Pulmonary artery endothelial cell (primary cell): ENCODE data around the gene GET4. TPM values are rescaled to one million over a fixed set of nuclear protein-coding genes. Genes with fewer than 3 reads are reported as not detected.

ENCODE experiments used
- DNase-seq: peaks from one replicate; pipeline ENCODE4 v3.0.0-alpha.2; 2011; ENCODE audit warnings: low read depth, low spot score
- total RNA-seq: library from RNA; depleted of rRNA; stranded (reverse); fragments of >200 nt; gene quantifications from 2 replicates; pipeline ENCODE4 v1.2.3, GENCODE V29; 2014

The GET4 gene
- total RNA-seq, 1 donor from 2014 or later, result 44.2 TPM

GRCh38 chr7:885893-886625 is 9.7 kb downstream of the GET4 start:
- no peak for DNase-seq

DNA sequence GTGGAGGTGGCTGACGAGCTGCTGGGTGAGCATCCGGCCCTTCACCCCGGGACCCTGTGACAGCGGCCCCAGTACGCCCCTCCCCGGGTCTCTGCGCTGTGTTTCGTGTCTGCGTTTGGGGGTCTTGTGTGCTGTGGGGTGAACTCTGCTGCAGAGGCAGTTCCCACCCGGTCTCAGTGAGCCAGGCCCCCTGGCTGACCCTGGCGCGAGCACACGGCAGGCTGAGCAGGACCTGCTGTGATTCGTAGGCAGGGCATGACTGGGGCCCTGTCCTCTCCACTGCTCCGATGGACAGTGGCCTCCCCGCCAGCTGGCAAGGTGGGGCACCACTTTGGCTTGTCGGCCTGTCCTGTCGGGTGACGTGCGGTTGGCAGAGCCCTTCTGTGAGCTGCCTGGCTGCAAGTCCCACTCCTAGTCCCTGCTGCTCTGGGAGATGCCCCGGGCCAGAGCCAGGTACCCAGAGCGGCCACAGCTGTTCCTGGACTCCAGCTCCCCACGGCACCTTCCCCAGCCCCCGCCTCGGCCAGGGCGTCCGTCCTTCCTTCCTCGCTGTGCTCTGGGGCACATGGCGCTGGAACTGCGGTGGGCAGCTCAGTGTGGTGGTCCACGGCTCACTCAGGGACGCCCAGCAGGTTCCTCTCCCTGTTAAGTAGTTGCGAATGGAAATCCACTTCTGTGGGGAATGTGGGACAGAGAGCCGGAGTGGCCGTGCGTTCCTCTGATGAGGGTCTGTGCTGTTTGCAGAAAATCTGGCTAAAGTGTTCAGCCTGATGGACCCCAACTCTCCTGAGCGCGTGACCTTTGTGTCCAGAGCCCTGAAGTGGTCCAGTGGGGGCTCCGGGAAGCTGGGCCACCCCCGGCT is 10.5 kb downstream of the GET4 start:
- no peak for DNase-seq

DNA sequence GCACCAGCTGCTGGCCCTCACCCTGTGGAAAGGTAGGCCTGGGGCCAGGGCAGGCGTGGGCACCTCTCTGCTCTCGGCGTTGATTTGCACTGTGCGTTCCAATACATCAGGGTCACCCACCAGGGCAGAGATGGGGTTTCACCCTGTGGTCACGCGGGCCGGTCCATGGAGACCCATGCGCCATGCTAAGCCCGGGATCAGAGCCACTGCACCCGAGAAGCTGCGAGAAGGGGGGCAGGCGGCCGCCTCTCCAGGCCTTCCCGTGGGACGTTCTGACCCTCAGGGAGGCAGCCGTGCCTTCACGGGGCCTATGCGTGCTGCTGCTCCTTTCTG is 11.1 kb downstream of the GET4 start:
- DNase-seq, result no peak

DNA sequence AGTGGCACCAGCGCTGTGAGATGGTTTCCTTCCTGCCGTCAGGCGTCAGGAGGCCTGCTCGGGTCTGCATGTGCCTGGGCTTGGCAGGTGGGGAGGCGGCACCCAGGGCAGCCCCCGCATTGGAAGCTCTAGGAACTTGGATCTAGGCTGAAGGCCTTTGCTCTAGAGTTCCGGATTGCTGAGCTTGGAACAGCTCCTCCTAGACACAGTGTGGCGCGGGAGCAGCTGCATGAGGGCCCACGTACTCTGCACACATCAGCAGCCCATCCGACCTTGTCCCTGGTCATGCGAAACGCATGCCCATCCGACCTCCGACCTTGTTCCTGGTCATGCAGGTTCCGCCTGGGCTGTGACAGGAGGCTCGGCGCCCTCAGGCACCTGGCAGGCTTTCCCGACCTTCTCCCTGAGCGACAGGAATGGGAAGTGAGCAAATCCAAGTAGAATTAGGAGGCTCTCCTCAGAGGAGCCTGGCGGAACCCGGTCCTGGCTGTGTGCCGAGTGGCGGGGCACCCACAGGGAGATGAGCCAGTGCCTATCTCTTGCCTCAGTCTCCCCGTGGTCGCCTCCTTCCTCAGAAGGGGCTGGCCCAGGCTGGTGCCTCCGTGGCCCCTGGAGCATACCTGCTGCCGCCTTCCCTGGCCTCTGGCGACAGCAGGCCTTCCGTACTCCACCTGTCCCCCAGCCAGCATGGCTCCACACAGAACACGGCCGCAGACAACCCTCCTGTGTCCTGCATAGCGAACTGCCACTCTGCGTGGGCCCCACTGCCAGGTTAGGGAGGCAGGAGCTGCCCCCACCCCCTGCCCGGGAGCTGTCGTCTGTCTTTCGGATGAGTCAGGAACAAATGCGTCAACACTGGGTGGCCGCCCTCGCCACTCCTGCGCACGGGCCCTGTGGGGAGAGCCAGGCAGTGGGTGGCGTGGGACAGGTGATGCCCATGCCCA is 12.0 kb downstream of the GET4 start:
- no peak for DNase-seq

- no peak for DNase-seq
Measured at GRCh38 chr7:889025-889390, 12.7 kb downstream of the GET4 start.

DNA sequence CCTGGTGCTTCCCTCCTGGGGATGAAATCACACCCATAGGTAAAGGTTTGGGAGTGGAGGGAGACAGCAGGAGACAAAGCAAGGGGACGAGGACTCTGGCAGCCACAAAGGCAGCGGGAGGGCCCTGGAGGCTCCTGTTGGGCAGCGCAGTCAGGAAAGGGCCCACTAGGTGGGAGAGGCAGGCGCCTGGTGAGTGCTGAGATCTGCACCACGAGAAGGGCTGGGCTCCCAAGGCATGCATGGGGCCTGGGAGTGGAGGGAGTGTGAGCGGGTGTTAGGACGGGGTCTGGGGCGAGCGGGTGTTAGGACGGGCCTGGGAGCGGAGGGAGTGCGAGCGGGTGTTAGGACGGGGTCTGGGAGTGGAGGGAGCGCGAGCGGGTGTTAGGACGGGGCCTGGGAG is 13.0 kb downstream of the GET4 start:
- DNase-seq, result no peak

- DNase-seq, result no peak
Measured at GRCh38 chr7:890868-891267, 14.5 kb downstream of the GET4 start.

DNA sequence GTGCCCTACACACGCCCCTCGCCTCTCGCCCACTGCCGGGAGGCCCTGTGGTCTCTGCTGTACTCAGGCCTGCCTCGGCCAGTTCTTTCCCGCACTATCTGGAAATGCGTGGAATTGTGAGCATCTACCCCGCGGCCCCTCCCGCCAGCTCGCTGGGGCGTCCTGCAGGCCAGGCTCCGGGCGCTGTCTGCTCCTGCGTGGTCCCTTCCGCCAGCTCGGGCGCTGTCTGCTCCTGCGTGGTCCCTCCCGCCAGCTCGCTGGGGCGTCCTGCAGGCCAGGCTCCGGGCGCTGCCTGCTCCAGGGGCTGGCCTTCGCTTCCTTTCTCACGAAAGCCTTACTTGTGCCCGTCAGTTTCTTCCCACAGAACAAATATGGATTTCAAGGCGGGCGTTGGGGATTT is 14.9 kb downstream of the GET4 start:
- no peak for DNase-seq

- DNase-seq, result no peak
Measured at GRCh38 chr7:891805-892204, 15.5 kb downstream of the GET4 start.

- DNase-seq, result no peak
Measured at GRCh38 chr7:892648-893593, 16.6 kb downstream of the GET4 start.

- DNase-seq, result no peak
Measured at GRCh38 chr7:893686-894085, 17.3 kb downstream of the GET4 start.

- DNase-seq, result no peak
Measured at GRCh38 chr7:894164-894867, 18.0 kb downstream of the GET4 start.

DNA sequence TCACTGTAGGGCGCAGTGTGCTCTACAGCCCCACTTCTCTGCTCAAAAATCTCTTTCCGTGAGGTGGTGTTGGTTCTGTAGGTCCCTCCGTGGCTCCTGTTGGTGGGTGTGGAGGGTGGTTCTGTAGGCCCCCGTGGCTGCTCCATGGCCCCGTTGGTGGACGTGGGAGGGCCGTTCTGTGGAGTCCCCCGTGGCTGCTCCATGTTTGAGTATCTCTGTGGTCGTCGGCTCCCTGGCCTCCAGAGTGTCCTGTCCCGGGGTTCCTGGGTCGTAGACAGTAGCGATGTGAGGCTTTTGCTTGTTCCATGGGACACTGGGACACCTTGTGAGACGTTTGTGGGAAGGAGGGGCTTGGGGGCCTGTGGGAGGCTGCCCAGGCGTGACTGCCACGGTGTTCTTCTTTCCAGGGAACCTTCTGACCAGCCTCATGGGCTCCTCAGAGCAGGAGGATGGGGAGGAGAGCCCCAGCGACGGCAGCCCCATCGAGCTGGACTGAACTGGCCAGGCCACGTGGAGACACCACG is 18.6 kb downstream of the GET4 start:
- DNase-seq, result no peak

DNA sequence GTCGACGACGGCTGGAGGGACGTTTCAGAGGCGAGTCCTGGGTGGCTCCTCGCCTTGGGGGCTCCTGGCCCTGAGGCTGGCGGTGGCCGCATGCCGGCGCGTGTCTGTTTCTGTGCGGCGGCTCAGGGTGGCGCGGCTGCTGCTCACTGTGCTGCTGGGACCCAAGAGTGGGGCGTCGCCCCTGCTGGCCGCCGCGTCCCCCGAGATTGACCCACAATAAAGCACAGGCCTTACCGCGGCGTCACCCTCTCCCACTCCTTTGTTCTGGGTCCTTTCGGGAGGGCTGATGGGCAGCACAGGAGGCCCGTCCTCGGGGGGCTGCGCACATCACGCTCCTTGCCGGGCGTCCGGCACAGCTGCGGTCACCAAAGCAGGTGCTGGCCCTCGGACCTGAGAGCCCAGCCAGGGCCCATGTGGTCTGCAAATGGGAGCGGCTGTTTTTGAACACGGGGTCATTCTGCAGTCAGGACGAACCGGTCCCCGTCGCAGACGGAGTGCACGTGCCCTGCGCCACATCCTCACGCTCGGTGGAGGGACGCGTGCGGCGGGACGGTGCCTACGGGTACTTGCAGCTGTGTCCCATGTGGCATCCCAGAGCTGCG is 19.2 kb downstream of the GET4 start:
- DNase-seq, result no peak

GRCh38 chr7:896346-897075 is 20.2 kb downstream of the GET4 start:
- DNase-seq, result no peak

DNA sequence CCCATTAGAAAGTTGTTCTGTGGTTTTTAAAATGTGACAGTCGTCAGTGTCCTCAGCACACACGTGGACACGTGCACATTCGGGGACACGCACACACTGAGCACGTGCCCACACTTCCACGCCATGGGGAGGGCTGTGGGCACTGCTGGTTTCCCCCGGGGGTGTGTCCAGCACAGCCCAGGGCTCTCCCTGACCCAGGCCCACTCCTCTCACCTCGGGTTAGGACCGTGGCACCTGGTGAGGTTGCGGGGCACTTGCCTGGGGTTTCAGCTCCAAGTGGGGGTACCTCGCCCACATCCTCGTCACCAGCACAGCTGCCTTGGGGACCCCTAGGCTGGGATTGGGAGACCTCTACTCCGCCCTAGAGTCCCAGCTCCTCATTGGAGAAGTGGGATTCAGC is 20.7 kb downstream of the GET4 start:
- no peak for DNase-seq

DNA sequence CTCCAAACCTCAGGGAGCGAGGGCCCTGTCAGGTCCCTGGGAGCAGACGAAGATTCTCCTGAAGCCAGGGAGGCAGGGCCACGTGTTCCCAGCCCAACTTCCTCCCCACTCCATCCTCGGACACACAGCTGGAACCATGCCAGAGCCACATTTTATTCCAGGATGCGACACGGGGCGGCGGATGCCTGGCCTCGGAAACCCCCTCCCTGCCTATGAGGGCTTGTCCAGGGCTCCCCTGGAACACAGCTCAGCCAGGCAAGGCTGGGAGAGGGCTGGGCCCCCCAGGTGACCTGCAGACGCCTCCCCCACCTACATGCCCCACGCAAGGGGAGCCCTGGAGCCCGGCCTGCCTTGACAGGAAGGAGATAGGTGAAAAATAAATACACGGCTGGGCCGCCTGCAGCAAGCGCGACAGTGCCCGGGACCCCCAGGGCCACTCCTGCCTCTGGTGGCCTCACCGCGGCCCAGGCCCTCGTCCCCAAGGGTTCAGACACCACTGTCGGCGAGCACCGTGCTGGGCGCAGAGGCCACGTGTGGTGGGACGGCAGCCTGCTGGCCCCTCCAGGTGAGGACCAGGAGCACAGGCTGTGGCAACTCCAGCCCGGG is 21.5 kb downstream of the GET4 start:
- DNase-seq, result no peak

DNA sequence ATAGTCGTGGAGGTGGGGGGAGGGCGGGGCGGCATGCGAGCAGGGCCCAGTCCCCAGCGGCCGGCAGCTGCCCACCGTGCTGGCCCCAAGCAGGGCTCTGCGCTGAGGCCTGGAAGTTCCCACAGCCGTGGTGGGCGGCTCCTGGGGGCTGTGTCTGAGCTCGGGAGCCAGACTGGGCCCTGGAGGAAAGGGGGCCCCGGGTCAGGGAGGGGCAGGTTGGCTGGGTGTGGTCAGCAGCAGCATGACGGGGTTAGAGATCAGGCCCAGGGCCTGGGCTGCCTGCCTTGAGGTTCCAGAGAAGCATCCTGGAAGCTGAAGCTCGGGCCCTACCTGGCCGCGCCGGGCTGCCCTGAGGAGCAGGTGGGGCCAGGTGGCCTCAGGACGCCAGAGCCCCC is 22.1 kb downstream of the GET4 start:
- no peak for DNase-seq
